Brain microvascular endothelial cell (primary cell): ENCODE data around the gene FOXE3.

Experiments used
- DNase-seq: peaks from one replicate; pipeline ENCODE4 v3.0.0-alpha.2; 2020
- H3K27ac ChIP-seq: fragments of 250-450 bp; sonication (Bioruptor Pico); 2 replicates; pipeline ENCODE4 v1.5.1; 2020; ENCODE audit warnings: mild to moderate bottlenecking, moderate library complexity
- H3K27me3 ChIP-seq: fragments of 250-450 bp; sonication (Bioruptor Pico); replicated peaks from 2 replicates; pipeline ENCODE4 v1.5.1; 2020; ENCODE audit warnings: mild to moderate bottlenecking
- H3K36me3 ChIP-seq: fragments of 250-450 bp; sonication (Bioruptor Pico); replicated peaks from 2 replicates; pipeline ENCODE4 v1.5.1; 2020; ENCODE audit warnings: mild to moderate bottlenecking
- H3K4me3 ChIP-seq: 2 replicates; pipeline ENCODE4 v1.5.1; 2011; ENCODE audit warnings: low read depth, mild to moderate bottlenecking, control low read depth, low read length, moderate library complexity
- CTCF ChIP-seq: IDR thresholded peaks from 2 replicates; pipeline ENCODE4 v1.5.1; 2011; ENCODE audit warnings: low read depth, mild to moderate bottlenecking, moderate library complexity, low read length, control low read depth, inconsistent platforms; ENCODE audit errors: missing control alignments
- in situ Hi-C: cut with HindIII; loops from 2 replicates; pipeline ENCODE4 v1.10.0; 2017; ENCODE audit warnings: low sequenced_read_pairs, low pct_ligation_motif_present

The FOXE3 gene

DNA sequence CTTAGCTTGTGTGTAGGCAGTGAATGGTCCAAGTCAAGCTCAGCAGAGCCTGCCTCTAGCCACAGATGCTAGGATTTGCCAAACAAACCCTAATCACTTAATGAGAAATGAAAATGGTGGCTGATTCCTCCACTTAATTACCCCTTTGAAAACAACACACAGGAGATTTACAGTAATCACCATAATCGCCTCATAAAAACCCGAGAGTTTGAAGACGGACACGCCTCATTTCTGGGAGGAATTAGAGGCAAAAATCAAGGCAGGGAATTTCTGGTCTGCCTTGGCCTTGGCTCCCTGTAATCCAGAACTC is 16.3 kb upstream of the FOXE3 start:
- in situ Hi-C loops, result no loop called here
- Histone ChIP-seq H3K4me3 (no peak overlapping the region), H3K27ac (no peak overlapping the region), H3K36me3 (no peaks in the 10 kb centered on the region), H3K27me3 (no peaks in the 10 kb centered on the region)
- no peak for DNase-seq
- no peak for TF ChIP-seq CTCF

DNA sequence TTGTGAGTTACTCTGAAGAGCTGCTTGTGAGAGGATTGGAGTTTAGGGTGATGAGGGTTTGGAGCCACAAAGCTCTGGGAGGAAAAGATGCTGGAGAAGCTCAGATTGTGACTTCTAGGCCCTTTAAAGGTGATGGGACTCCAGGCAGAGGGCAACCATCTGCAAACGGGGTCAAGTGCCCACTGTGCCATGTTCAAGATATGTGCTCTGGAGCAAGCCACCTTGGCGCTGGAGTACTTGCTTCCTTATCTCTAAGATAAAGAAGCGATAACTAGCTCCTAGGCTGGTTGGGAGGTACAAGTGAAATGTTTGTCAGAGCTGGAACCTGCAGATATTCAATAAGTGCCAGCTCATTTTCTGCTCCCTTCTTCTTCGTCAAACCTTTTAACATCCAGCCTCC is 14.3 kb upstream of the FOXE3 start:
- Histone ChIP-seq H3K36me3 (no peaks in the 10 kb centered on the region), H3K4me3 (no peak overlapping the region), H3K27me3 (no peaks in the 10 kb centered on the region), H3K27ac (no peak overlapping the region)
- in situ Hi-C loops, result no loop called here
- DNase-seq, result no peak
- no peak for TF ChIP-seq CTCF

- in situ Hi-C loops, result no loop called here
- H3K27me3 ChIP-seq, result no peaks in the 10 kb centered on the region
- no peak for TF ChIP-seq CTCF
Observed at GRCh38 chr1:47402591-47402990, 13.5 kb upstream of the FOXE3 start.

DNA sequence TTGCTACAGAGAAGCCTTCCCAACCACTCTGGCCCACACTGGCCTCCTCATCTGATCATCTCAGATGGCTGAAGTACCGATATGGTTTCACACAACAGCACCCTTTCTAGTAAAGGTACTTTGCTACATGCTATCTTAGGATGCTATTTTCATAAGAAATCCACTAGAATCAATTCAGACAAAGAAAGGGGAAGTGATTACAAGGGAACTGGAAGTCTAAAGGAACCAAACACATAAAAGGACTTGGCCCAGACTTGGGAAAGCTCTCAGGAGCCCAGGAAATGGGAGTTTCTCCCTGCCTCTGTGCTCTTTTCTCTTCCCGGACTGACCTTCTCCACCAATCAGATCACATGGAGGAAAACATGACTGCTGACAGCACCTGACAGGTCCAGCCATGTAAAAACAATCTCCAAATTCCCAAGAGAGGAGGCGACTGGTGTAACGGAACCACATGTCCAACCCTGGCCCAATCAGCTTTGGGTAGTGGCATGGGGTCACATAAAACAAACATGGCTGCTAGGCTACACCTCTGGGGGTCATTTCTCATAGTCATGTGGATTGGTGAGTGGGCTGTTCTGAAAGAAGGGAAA is 12.7 kb upstream of the FOXE3 start:
- no peak overlapping the region for H3K4me3 ChIP-seq
- DNase-seq, result no peak
- H3K27me3 ChIP-seq, result no peaks in the 10 kb centered on the region
- in situ Hi-C loops, result no loop called here
- no peaks in the 10 kb centered on the region for H3K36me3 ChIP-seq
- no peak for TF ChIP-seq CTCF
- no peak overlapping the region for H3K27ac ChIP-seq

More at GRCh38 chr1:47402591-47402990, 13.5 kb upstream of the FOXE3 start:
- no peak overlapping the region for H3K4me3 ChIP-seq
- DNase-seq, result no peak
- no peaks in the 10 kb centered on the region for H3K36me3 ChIP-seq
- H3K27ac ChIP-seq, result no peak overlapping the region

DNA sequence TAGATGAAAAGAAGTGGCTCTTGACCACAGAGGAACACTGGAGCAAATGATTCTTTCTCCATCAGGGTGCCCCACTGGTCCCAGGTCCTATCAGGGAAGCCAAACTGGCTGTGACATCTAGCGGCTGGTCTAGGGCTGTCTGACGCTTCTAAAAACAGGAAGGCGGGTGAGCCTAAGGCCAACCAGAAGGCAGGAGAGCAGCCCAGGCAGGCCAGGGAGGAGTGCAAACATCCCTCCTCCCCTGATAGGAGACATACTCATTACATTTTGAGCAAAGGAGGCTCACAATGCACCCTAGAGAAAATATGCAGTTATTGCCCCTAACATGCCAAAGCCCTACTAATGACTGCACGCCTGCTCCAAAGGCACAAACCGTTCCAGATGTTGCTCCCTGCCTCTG is 10.4 kb upstream of the FOXE3 start:
- no peak overlapping the region for H3K4me3 ChIP-seq
- in situ Hi-C loops, result no loop called here
- no peaks in the 10 kb centered on the region for H3K27me3 ChIP-seq
- H3K36me3 ChIP-seq, result no peaks in the 10 kb centered on the region
- no peak for DNase-seq
- no peak for TF ChIP-seq CTCF
- H3K27ac ChIP-seq, result no peak overlapping the region

DNA sequence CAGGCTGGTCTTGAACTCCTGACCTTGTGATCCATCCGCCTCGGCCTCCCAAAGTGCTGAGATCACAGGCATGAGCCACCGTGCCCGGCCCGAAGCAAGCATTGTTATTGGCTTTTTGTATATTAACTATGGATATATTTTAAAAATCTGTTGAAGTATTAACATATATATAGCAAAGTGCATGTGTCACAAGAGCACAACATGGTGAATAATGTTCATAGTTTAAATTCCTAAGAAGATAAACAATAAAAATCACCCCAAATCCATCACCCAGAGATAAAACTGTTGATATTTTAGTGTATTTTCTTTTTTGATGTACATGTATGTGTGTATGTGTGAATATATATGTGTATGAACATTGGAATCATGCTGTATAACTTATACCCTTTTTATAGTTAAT is 9.1 kb upstream of the FOXE3 start:
- Histone ChIP-seq H3K27ac (no peak overlapping the region), H3K27me3 (no peaks in the 10 kb centered on the region), H3K4me3 (no peak overlapping the region), H3K36me3 (no peaks in the 10 kb centered on the region)
- no peak for TF ChIP-seq CTCF
- in situ Hi-C loops, result no loop called here
- DNase-seq, result no peak
